GM12878 (cell line): Measurements from ENCODE around the gene LIPT1. TPM values are rescaled to one million over a fixed set of nuclear protein-coding genes. Genes with fewer than 3 reads are reported as not detected.
"Not testable (repeated sequence)": the region's sequence is repeated elsewhere in the genome, so short reads cannot be mapped to it uniquely, and the experiment has no call there.

Experiments
- ATAC-seq: fragments of 200-7000 bp; cut with Tn5 transposase; 3 replicates; pipeline ENCODE4 v1.9.1; 2020; ENCODE audit warnings: mild to moderate bottlenecking, moderate library complexity
- BruUV-seq: library from RNA; stranded (reverse); fragments of 400-500 nt; replicated peaks from 2 replicates; lab custom pipeline; 2021; lab: Mats Ljungman, UMichigan
- CTCF ChIA-PET: fragments of 300-600 bp; sonication (Branson Sonifier 250); formaldehyde crosslinking; extraction: SDS; loops from one replicate; lab custom pipeline; 2021; ENCODE audit warnings: inconsistent platforms; lab: Yijun Ruan, JAX
- POLR2A ChIA-PET: fragments of 350-600 bp; formaldehyde crosslinking; extraction: SDS; loops from one replicate; lab custom pipeline; 2021; ENCODE audit warnings: inconsistent platforms; lab: Charles Lee
- RAD21 ChIA-PET: fragments of 300-600 bp; sonication (Branson Sonifier 250); formaldehyde crosslinking; loops from one replicate; lab custom pipeline; 2023; ENCODE audit warnings: antibody characterized with exemption; ENCODE audit not compliant: unreplicated experiment; lab: Charles Lee
- SMC1A ChIA-PET: fragments of 300-600 bp; sonication (Branson Sonifier 250); formaldehyde crosslinking; loops from one replicate; lab custom pipeline; 2023; ENCODE audit not compliant: unreplicated experiment, uncharacterized antibody; lab: Charles Lee
- DNase-seq: peaks from one replicate; pipeline ENCODE4 v3.0.0-alpha.2; 2011; ENCODE audit warnings: low read depth, low spot score
- FAIRE-seq: peaks from 3 replicates; lab custom pipeline; 2011; peaks lifted over from hg19 to GRCh38; lab: Jason Lieb, UNC
- H2AFZ ChIP-seq: 2 replicates; pipeline ENCODE4 v1.6.0; 2011; ENCODE audit warnings: low read depth, low read length, control low read depth; ENCODE audit not compliant: control insufficient read depth
- H3K27ac ChIP-seq: 2 replicates; pipeline ENCODE4 v1.5.1; 2011; ENCODE audit warnings: control low read depth; ENCODE audit not compliant: control insufficient read depth, insufficient read depth
- H3K27me3 ChIP-seq, 2 experiments: replicated peaks in 1 of 2; 2 replicates each; pipeline versions ENCODE4 v1.6.0 to v1.6.1; 2011; ENCODE audit warnings: low read length in 1 of 2; ENCODE audit not compliant: control insufficient read depth in 2 of 2, insufficient read depth in 2 of 2
- H3K36me3 ChIP-seq, 2 experiments: 2 replicates each; pipeline ENCODE4 v1.5.1; 2011; ENCODE audit warnings: low read length in 1 of 2; ENCODE audit not compliant: control insufficient read depth in 2 of 2, insufficient read depth in 2 of 2
- H3K4me1 ChIP-seq: 2 replicates; pipeline ENCODE4 v1.6.1; 2011; ENCODE audit warnings: mild to moderate bottlenecking, low read length, moderate library complexity, mixed read lengths; ENCODE audit not compliant: control insufficient read depth, insufficient read depth
- H3K4me2 ChIP-seq: 2 replicates; pipeline ENCODE4 v1.6.0; 2011; ENCODE audit warnings: control low read depth; ENCODE audit not compliant: control insufficient read depth, insufficient read depth
- H3K4me3 ChIP-seq: fragments of 200-600 bp; sonication (generic); 2 replicates; pipeline ENCODE4 v1.5.1; 2016
- H3K79me2 ChIP-seq: 2 replicates; pipeline ENCODE4 v1.6.0; 2011; ENCODE audit warnings: low read length; ENCODE audit not compliant: control insufficient read depth, insufficient read depth
- H3K9ac ChIP-seq: 2 replicates; pipeline ENCODE4 v1.8.0; 2011; ENCODE audit warnings: low read length, control low read depth, mixed read lengths; ENCODE audit not compliant: control insufficient read depth, insufficient read depth
- H3K9me3 ChIP-seq: replicated peaks from 3 replicates; pipeline ENCODE4 v1.5.1; 2011; ENCODE audit warnings: mild to moderate bottlenecking, low read length; ENCODE audit not compliant: control insufficient read depth, insufficient read depth
- H4K20me1 ChIP-seq: 2 replicates; pipeline ENCODE4 v1.6.0; 2011; ENCODE audit not compliant: control insufficient read depth, insufficient read depth
- BRCA1 ChIP-seq: IDR thresholded peaks from 2 replicates; pipeline ENCODE4 v1.6.1; 2011; ENCODE audit warnings: low read depth, low read length, improper control_type of control experiment
- CEBPB ChIP-seq, 2 experiments: fragments of 150-350 bp in 1 of 2; IDR thresholded peaks; 2 replicates each; pipeline ENCODE4 v1.6.1; 2012 to 2014; ENCODE audit warnings: low read depth in 2 of 2, low read length in 2 of 2, borderline replicate concordance in 1 of 2, inconsistent platforms in 1 of 2
- DPF2 ChIP-seq: fragments of 450-650 bp; IDR thresholded peaks from 2 replicates; pipeline ENCODE4 v1.6.1; 2017; ENCODE audit warnings: mild to moderate bottlenecking
- EP300 ChIP-seq, 2 experiments: fragments of 150-350 bp in 1 of 2; IDR thresholded peaks; 2 replicates each; pipeline ENCODE4 v1.6.1; 2011 to 2012; ENCODE audit warnings: low read depth in 2 of 2, low read length in 2 of 2, borderline replicate concordance in 1 of 2, improper control_type of control experiment in 1 of 2, inconsistent platforms in 1 of 2; ENCODE audit not compliant: control insufficient read depth in 1 of 2
- JUND ChIP-seq: IDR thresholded peaks from 2 replicates; pipeline ENCODE4 v1.6.1; 2012; ENCODE audit warnings: low read depth, mild to moderate bottlenecking, low read length, improper control_type of control experiment, moderate library complexity
- SIN3A ChIP-seq: IDR thresholded peaks from 2 replicates; pipeline ENCODE4 v1.6.1; 2012; ENCODE audit warnings: low read depth, low read length, improper control_type of control experiment
- SPI1 ChIP-seq: IDR thresholded peaks from 2 replicates; pipeline ENCODE4 v1.6.1; 2011; ENCODE audit warnings: low read depth, mild to moderate bottlenecking, low read length, moderate library complexity, borderline replicate concordance; ENCODE audit not compliant: insufficient read depth
- ZBTB40 ChIP-seq: fragments of 450-650 bp; IDR thresholded peaks from 2 replicates; pipeline ENCODE4 v1.6.1; 2016; ENCODE audit warnings: mild to moderate bottlenecking, moderate library complexity, borderline replicate concordance
- ZSCAN29 ChIP-seq: fragments of 450-650 bp; IDR thresholded peaks from 2 replicates; pipeline ENCODE4 v1.6.1; 2017; ENCODE audit warnings: mild to moderate bottlenecking, moderate library complexity
- WGBS: methylation state at CpG from one replicate; pipeline ENCODE4 v1.1.6; 2016; ENCODE audit warnings: low lambda C conversion rate; ENCODE audit not compliant: insufficient replicate concordance, insufficient coverage; ENCODE audit errors: missing lambda C conversion rate; 5-methylcytosine and 5-hydroxymethylcytosine counted together
- in situ Hi-C: fragments of 300-500 bp; cut with MboI; formaldehyde crosslinking; loops from 9 replicates; pipeline ENCODE4 v1.14.3; 2018; ENCODE audit warnings: mixed read lengths
- intact Hi-C: fragments of 100-400 bp; cut with micrococcal nuclease; formaldehyde crosslinking; loops from one replicate; pipeline ENCODE4 v1.14.2; 2022; ENCODE audit not compliant: unreplicated experiment
- polyA plus RNA-seq, 11 experiments: library from polyadenylated mRNA; depleted of rRNA in 4 of 11; unstranded in 6 of 11; stranded (reverse) in 5 of 11; fragments of >200 nt; fragmentation: Nextera tagmentation in 4 of 11; fragmentation: Illumina TruSeq in 1 of 11; extraction: Ambion mirVana in 4 of 11; extraction: Trizol in 1 of 11; gene quantifications; 1 replicate in 1 of 11; 2 replicates in 10 of 11; pipeline versions ENCODE4 v1.2.1 to v1.2.3, GENCODE V29; 2011 to 2016; ENCODE audit warnings: inconsistent platforms in 2 of 11, missing spikeins in 2 of 11, low read depth in 1 of 11
- total RNA-seq, 4 experiments: library from RNA; depleted of rRNA in 3 of 4; stranded (reverse); fragments of >200 nt in 3 of 4; fragmentation: Illumina TruSeq in 1 of 4; extraction: Trizol in 1 of 4; gene quantifications; 2 replicates each; pipeline versions ENCODE4 v1.2.1 to v1.2.3, GENCODE V29; 2013 to 2021

Gene LIPT1
- total and polyA plus RNA-seq, 10 of the 15 experiments (the other 5 are each of a cell fraction or from before 2014, with no cell fraction given), result 8.0 to 15.5 (median 10.9) TPM

GRCh38 chr2:99190548-99190947 lies 35.8 kb downstream of the LIPT1 start:
- Histone ChIP-seq H3K9ac (no peak overlapping the region), H3K79me2 (peaks cover 4% of the 10 kb centered on the region), H3K27me3 (no peaks in the 10 kb centered on the region), H3K4me3 (no peak overlapping the region), H3K9me3 (no peaks in the 10 kb centered on the region), H3K4me2 (no peak overlapping the region), H3K4me1 (no peaks in the 10 kb centered on the region), H3K27ac (no peak overlapping the region), H4K20me1 (no peaks in the 10 kb centered on the region), H3K36me3 (peaks cover 0 to 9% of the 10 kb centered on the region in 2 experiments; a peak in 2 of 4 replicates), H2AFZ (no peak overlapping the region)
- in situ Hi-C loops (loop anchor here (25.0 kb wide), 1 partner anchor 297 kb away; the partner anchor contains the start of gene REV1), intact Hi-C loops (no loop called here)
- BruUV-seq, result no TSS peak
- ChIA-PET SMC1A (interaction anchor here (1.1 kb wide), 1 partner anchor 11 kb away, joined by 3 read pairs; no protein-coding TSS in a partner anchor), CTCF (no interaction called here), POLR2A (interaction anchor here (0.6 kb wide), 1 partner anchor 310 kb away, joined by 3 read pairs; no protein-coding TSS in a partner anchor), RAD21 (interaction anchor here (0.7 kb wide), 1 partner anchor 250 kb away, joined by 3 read pairs; no protein-coding TSS in a partner anchor)
- DNase-seq (no peak), FAIRE-seq (no peak), ATAC-seq (no peak)
- TF ChIP-seq EP300 (IDR thresholded peaks at IDR 0.05; ENCODE audit: borderline replicate concordance in 1 of 2, control insufficient read depth in 1 of 2, low read depth in 2 of 2, low read length in 2 of 2) (no peak), ZSCAN29 (no peak), JUND (no peak), SPI1 (no peak), DPF2 (no peak), BRCA1 (no peak), CEBPB (IDR thresholded peaks at IDR 0.05; ENCODE audit: borderline replicate concordance in 1 of 2, low read depth in 2 of 2, low read length in 2 of 2) (no peak), ZBTB40 (no peak), SIN3A (no peak)
- 33% methylated on average over 1 of the region's 1 CpG for whole genome bisulfite sequencing

- H3K79me2 ChIP-seq, RAD21 ChIA-PET, CTCF ChIA-PET, H3K4me2 ChIP-seq, H3K9me3 ChIP-seq, H3K4me1 ChIP-seq, H2AFZ ChIP-seq, ATAC-seq, H3K4me3 ChIP-seq, POLR2A ChIA-PET, H4K20me1 ChIP-seq, H3K9ac ChIP-seq, SMC1A ChIA-PET, H3K27me3 ChIP-seq, BruUV-seq, DNase-seq, FAIRE-seq, intact Hi-C loops, H3K27ac ChIP-seq: not testable (repeated sequence)
- peaks cover under 1 to 16% of the 10 kb centered on the region in 2 experiments; a peak in 2 of 4 replicates for H3K36me3 ChIP-seq
- 94% methylated on average over 4 of the region's 4 CpGs for WGBS
- in situ Hi-C loops, result loop anchor here (25.0 kb wide), 1 partner anchor 295 kb away; the partner anchor contains the start of gene REV1
Observed at GRCh38 chr2:99192364-99192763, 37.6 kb downstream of the LIPT1 start.
